ENCODE results near the gene SLC6A13. TPM values are rescaled to one million over a fixed set of nuclear protein-coding genes. Genes with fewer than 3 reads are reported as not detected.
"Not testable (repeated sequence)": the region's sequence is repeated elsewhere in the genome, so short reads cannot be mapped to it uniquely, and the experiment has no call there.

SLC6A13 gene
- total RNA-seq, 4 donors from 2014 or later = 0.13 to 1.9 (median 0.82) TPM; not detected in 1

- Histone ChIP-seq H3K27me3 (no peaks in the 10 kb centered on the region), H3K36me3 (no peaks in the 10 kb centered on the region), H3K27ac (no peak overlapping the region), H3K4me1 (peaks cover 14 to 18% of the 10 kb centered on the region in 2 donors), H3K9me3 (no peaks in the 10 kb centered on the region), H3K4me3 (no peak overlapping the region)
- in situ Hi-C loops (cut with MboI; ENCODE audit: low sequenced_read_pairs in 4 of 4) = no loop called here
- no peak for DNase-seq
- no peak for TF ChIP-seq CTCF (IDR thresholded peaks at IDR 0.05 in 4 of 5, conservative IDR thresholded peaks at IDR 0.05 in 1 of 5)
- no peak for TF ChIP-seq POLR2A (IDR thresholded peaks at IDR 0.05)
- intact Hi-C loops (cut with DNase I; ENCODE audit: low total_unique reads) = no loop called here
- ATAC-seq = no peak
Observed at GRCh38 chr12:237026-237815, 25.4 kb downstream of the SLC6A13 start.

- Histone ChIP-seq H3K36me3 (no peaks in the 10 kb centered on the region), H3K27ac (no peak overlapping the region), H3K27me3 (no peaks in the 10 kb centered on the region), H3K4me1 (peaks cover 14 to 18% of the 10 kb centered on the region in 2 donors), H3K4me3 (no peak overlapping the region), H3K9me3 (no peaks in the 10 kb centered on the region)
- intact Hi-C loops (cut with DNase I; ENCODE audit: low total_unique reads) (no loop called here), in situ Hi-C loops (cut with MboI; ENCODE audit: low sequenced_read_pairs in 4 of 4) (no loop called here)
- ATAC-seq (no peak), DNase-seq (no peak)
- TF ChIP-seq POLR2A (IDR thresholded peaks at IDR 0.05) (no peak), CTCF (IDR thresholded peaks at IDR 0.05 in 4 of 5, conservative IDR thresholded peaks at IDR 0.05 in 1 of 5) (no peak)
Observed at GRCh38 chr12:236445-236844, 26.2 kb downstream of the SLC6A13 start.

- intact Hi-C loops (cut with DNase I; ENCODE audit: low total_unique reads); H3K4me3 ChIP-seq; ATAC-seq; H3K27me3 ChIP-seq; H3K9me3 ChIP-seq; H3K27ac ChIP-seq; H3K36me3 ChIP-seq; in situ Hi-C loops (cut with MboI; ENCODE audit: low sequenced_read_pairs in 4 of 4); DNase-seq: not testable (repeated sequence)
- H3K4me1 ChIP-seq = peaks cover 14 to 20% of the 10 kb centered on the region in 2 donors
Observed at GRCh38 chr12:235967-236366, 26.7 kb downstream of the SLC6A13 start.

- DNase-seq (no peak), ATAC-seq (no peak)
- Histone ChIP-seq H3K9me3 (no peaks in the 10 kb centered on the region), H3K36me3 (no peaks in the 10 kb centered on the region), H3K4me3 (no peak overlapping the region), H3K27ac (no peak overlapping the region), H3K27me3 (no peaks in the 10 kb centered on the region), H3K4me1 (peaks cover 14 to 30% of the 10 kb centered on the region in 2 donors)
- no peak for TF ChIP-seq CTCF (IDR thresholded peaks at IDR 0.05 in 4 of 5, conservative IDR thresholded peaks at IDR 0.05 in 1 of 5)
- no peak for TF ChIP-seq POLR2A (IDR thresholded peaks at IDR 0.05)
- in situ Hi-C loops (cut with MboI; ENCODE audit: low sequenced_read_pairs in 4 of 4) = no loop called here
- intact Hi-C loops (cut with DNase I; ENCODE audit: low total_unique reads) = no loop called here
Observed at GRCh38 chr12:234891-235415, 27.7 kb downstream of the SLC6A13 start.

- Histone ChIP-seq H3K4me3 (no peak overlapping the region), H3K4me1 (peaks cover 14 to 32% of the 10 kb centered on the region in 2 donors), H3K36me3 (no peaks in the 10 kb centered on the region), H3K9me3 (no peaks in the 10 kb centered on the region), H3K27ac (peak overlapping the region; percentile 53 to 73 (median 59)), H3K27me3 (no peaks in the 10 kb centered on the region)
- intact Hi-C loops (cut with DNase I; ENCODE audit: low total_unique reads) (no loop called here), in situ Hi-C loops (cut with MboI; ENCODE audit: low sequenced_read_pairs in 4 of 4) (no loop called here)
- no peak for ATAC-seq
- DNase-seq = no peak
- no peak for TF ChIP-seq POLR2A (IDR thresholded peaks at IDR 0.05)
- TF ChIP-seq CTCF (IDR thresholded peaks at IDR 0.05 in 4 of 5, conservative IDR thresholded peaks at IDR 0.05 in 1 of 5) = no peak
Observed at GRCh38 chr12:234019-234418, 28.6 kb downstream of the SLC6A13 start.
